ENCODE data around the gene CASK. TPM values are rescaled to one million over a fixed set of nuclear protein-coding genes. Genes with fewer than 3 reads are reported as not detected.

CASK gene
- total RNA-seq, 1 donor from 2014 or later: 43.0 TPM

DNA sequence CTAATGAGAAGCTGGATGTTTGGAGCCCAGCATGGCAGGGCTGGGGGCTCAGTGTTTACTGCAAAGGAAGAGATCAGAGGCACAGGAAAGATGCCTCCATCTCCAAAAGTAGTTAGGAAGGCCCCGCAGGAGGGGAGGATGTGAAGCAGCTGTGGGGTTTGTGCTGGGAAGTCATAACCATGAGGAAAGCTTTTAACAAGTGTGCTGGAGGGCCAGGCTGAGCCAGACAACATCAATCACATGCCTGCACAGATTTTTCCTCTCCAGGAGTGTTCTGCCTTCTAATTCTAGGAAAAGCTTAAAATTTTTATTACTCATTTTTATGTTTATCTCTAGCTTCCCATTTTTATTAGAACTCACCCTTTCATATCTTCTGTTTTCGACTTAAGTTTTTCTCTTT lies 134.0 kb downstream of the CASK start:
- Mint-ChIP-seq H3K27ac (ENCODE audit: unreplicated experiment) (no peak overlapping the region), H3K4me1 (ENCODE audit: unreplicated experiment) (peaks cover 8% of the 10 kb centered on the region), H3K4me3 (ENCODE audit: unreplicated experiment) (no peak overlapping the region), H3K9me3 (ENCODE audit: unreplicated experiment) (no peaks in the 10 kb centered on the region), H3K36me3 (ENCODE audit: unreplicated experiment) (no peaks in the 10 kb centered on the region), H3K27me3 (ENCODE audit: unreplicated experiment) (no peaks in the 10 kb centered on the region)
- no peak for DNase-seq (ENCODE audit: extremely low spot score, unreplicated experiment)
- TF ChIP-seq, protein P1, sequence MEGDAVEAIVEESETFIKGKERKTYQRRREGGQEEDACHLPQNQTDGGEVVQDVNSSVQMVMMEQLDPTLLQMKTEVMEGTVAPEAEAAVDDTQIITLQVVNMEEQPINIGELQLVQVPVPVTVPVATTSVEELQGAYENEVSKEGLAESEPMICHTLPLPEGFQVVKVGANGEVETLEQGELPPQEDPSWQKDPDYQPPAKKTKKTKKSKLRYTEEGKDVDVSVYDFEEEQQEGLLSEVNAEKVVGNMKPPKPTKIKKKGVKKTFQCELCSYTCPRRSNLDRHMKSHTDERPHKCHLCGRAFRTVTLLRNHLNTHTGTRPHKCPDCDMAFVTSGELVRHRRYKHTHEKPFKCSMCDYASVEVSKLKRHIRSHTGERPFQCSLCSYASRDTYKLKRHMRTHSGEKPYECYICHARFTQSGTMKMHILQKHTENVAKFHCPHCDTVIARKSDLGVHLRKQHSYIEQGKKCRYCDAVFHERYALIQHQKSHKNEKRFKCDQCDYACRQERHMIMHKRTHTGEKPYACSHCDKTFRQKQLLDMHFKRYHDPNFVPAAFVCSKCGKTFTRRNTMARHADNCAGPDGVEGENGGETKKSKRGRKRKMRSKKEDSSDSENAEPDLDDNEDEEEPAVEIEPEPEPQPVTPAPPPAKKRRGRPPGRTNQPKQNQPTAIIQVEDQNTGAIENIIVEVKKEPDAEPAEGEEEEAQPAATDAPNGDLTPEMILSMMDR (IDR thresholded peaks at IDR 0.05): no peak

DNA sequence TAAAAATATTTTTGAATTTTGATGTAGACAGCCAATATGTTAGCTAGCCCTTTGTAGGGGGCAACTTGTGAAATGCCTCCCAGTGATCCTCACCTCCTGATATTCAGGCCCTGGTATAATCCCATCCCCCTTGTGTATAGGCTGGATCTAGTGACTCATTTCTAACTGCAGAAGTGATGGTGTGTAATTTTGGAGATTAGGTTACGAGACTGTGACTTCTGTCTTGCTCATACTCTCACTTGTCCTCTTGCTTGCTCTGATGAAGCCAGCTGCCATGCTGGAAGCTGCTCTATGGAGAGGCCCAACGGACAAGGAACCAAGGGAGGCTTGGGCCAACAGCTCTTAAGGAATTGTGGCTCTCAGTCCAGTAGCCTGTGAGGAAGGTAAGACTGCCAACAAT lies 137.7 kb downstream of the CASK start:
- H3K9me3 Mint-ChIP-seq (ENCODE audit: unreplicated experiment): no peaks in the 10 kb centered on the region
- TF ChIP-seq, protein P1 (IDR thresholded peaks at IDR 0.05): no peak
- no peaks in the 10 kb centered on the region for H3K27me3 Mint-ChIP-seq (ENCODE audit: unreplicated experiment)
- H3K36me3 Mint-ChIP-seq (ENCODE audit: unreplicated experiment): no peaks in the 10 kb centered on the region
- no peak overlapping the region for H3K4me3 Mint-ChIP-seq (ENCODE audit: unreplicated experiment)
- H3K4me1 Mint-ChIP-seq (ENCODE audit: unreplicated experiment): peaks cover 18% of the 10 kb centered on the region
- no peak overlapping the region for H3K27ac Mint-ChIP-seq (ENCODE audit: unreplicated experiment)
- DNase-seq (ENCODE audit: extremely low spot score, unreplicated experiment): no peak

DNA sequence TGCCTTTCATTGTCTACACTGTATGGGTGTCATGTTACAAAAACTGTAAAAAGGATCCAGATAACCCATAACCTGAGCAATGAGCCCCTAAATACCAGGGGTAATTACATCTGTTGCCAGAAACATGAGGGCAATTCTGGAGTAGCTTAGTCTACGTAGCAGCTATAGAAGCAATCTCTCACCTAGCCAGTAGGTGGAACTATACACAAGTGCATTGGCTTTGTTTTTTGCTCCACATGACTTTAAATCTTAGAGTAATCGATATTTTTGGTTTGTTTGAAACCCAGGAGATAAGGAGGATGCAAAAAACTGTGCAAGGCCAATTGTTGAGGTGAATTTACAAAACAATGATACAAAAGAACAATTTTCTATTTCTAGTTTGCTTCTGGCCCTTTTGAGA lies 141.9 kb downstream of the CASK start:
- no peaks in the 10 kb centered on the region for H3K27me3 Mint-ChIP-seq (ENCODE audit: unreplicated experiment)
- DNase-seq (ENCODE audit: extremely low spot score, unreplicated experiment): no peak
- TF ChIP-seq, protein P1 (IDR thresholded peaks at IDR 0.05): peak; percentile 75
- H3K27ac Mint-ChIP-seq (ENCODE audit: unreplicated experiment): no peak overlapping the region
- peaks cover 27% of the 10 kb centered on the region for H3K4me1 Mint-ChIP-seq (ENCODE audit: unreplicated experiment)
- H3K4me3 Mint-ChIP-seq (ENCODE audit: unreplicated experiment): no peak overlapping the region
- H3K9me3 Mint-ChIP-seq (ENCODE audit: unreplicated experiment): no peaks in the 10 kb centered on the region
- no peaks in the 10 kb centered on the region for H3K36me3 Mint-ChIP-seq (ENCODE audit: unreplicated experiment)

DNA sequence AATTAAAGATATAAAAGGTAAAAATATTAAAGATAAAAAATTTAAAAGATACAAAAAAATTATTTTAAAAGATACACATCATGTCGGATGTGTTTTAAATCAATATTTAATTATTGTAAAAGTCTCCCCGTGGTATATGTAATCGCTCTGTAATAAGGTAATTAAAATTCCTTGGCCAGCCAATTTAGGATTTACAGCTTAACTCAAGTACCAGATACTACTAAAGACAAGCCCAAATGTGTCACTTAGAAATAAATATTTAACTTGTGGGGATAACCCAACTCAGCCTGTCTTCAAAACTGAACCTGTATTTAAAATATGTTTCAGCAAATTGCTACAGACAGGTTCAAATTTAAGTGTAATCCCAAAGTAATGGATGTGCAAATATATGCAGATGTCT lies 143.4 kb downstream of the CASK start:
- Mint-ChIP-seq H3K9me3 (ENCODE audit: unreplicated experiment) (no peaks in the 10 kb centered on the region), H3K4me1 (ENCODE audit: unreplicated experiment) (peaks cover 23% of the 10 kb centered on the region), H3K4me3 (ENCODE audit: unreplicated experiment) (no peak overlapping the region), H3K27ac (ENCODE audit: unreplicated experiment) (no peak overlapping the region), H3K27me3 (ENCODE audit: unreplicated experiment) (no peaks in the 10 kb centered on the region), H3K36me3 (ENCODE audit: unreplicated experiment) (no peaks in the 10 kb centered on the region)
- TF ChIP-seq, protein P1 (IDR thresholded peaks at IDR 0.05): no peak
- DNase-seq (ENCODE audit: extremely low spot score, unreplicated experiment): no peak

DNA sequence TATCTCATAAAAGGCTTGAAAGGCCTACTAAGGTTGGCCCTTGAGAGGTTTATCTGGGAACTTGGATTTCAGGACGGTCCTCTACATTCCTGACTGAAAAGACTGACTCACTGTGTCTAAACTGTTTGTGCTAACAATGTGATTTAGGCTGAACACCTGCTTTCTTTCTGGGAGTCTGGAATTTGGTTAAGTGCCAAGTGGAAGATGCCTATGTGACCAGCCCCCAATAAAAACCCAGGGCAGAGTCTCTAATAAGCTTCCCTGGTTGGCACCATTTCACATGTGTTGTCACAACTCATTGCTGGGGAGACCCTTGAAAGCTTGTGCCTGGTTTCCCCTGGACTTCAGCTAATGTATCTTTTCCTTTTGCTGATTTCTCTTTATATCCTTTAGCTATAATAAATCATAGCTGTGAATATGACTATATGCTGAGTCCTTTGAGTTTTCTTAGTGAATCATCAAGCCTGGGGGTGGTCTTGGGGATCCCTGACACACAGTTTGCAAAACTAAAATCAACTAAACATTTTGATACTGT lies 144.3 kb downstream of the CASK start:
- no peaks in the 10 kb centered on the region for H3K27me3 Mint-ChIP-seq (ENCODE audit: unreplicated experiment)
- no peak overlapping the region for H3K4me3 Mint-ChIP-seq (ENCODE audit: unreplicated experiment)
- no peaks in the 10 kb centered on the region for H3K9me3 Mint-ChIP-seq (ENCODE audit: unreplicated experiment)
- peak overlapping the region; percentile 36 for H3K27ac Mint-ChIP-seq (ENCODE audit: unreplicated experiment)
- DNase-seq (ENCODE audit: extremely low spot score, unreplicated experiment): no peak
- H3K4me1 Mint-ChIP-seq (ENCODE audit: unreplicated experiment): peaks cover 23% of the 10 kb centered on the region
- TF ChIP-seq, protein P1 (IDR thresholded peaks at IDR 0.05): no peak
- H3K36me3 Mint-ChIP-seq (ENCODE audit: unreplicated experiment): no peaks in the 10 kb centered on the region
